Fibroblast of lung (primary cell): ENCODE data around the gene SLC5A5. TPM values are rescaled to one million over a fixed set of nuclear protein-coding genes. Genes with fewer than 3 reads are reported as not detected.
A peak's percentile ranks its signal among the peaks of the same experiment; 100 is the strongest.

Source experiments
- DNase-seq, 2 donors: peaks; one replicate each; pipeline versions ENCODE4 v3.0.0 to v3.0.0-alpha.2; 2010; ENCODE audit warnings: low read depth in 2 of 2
- H2AFZ ChIP-seq: 2 replicates; pipeline ENCODE4 v1.5.1; 2012; ENCODE audit warnings: low read length, control low read depth, inconsistent platforms
- H3K27ac ChIP-seq: 2 replicates; pipeline ENCODE4 v1.5.1; 2011; ENCODE audit warnings: low read length, control low read depth; ENCODE audit not compliant: insufficient read depth
- H3K27me3 ChIP-seq: 2 replicates; pipeline ENCODE4 v1.5.1; 2011; ENCODE audit warnings: mild to moderate bottlenecking, low read length; ENCODE audit not compliant: control insufficient read depth, insufficient read depth
- H3K36me3 ChIP-seq: 2 replicates; pipeline ENCODE4 v1.5.1; 2011; ENCODE audit warnings: low read length; ENCODE audit not compliant: control insufficient read depth, insufficient read depth
- H3K4me1 ChIP-seq: 2 replicates; pipeline ENCODE4 v1.5.1; 2011; ENCODE audit warnings: low read length; ENCODE audit not compliant: control insufficient read depth, insufficient read depth; ENCODE audit errors: extremely low read depth
- H3K4me2 ChIP-seq: 2 replicates; pipeline ENCODE4 v1.5.1; 2011; ENCODE audit warnings: low read length, control low read depth; ENCODE audit not compliant: insufficient read depth; ENCODE audit errors: extremely low read depth
- H3K4me3 ChIP-seq, 4 experiments: fragments of 200-600 bp in 1 of 4; sonication (generic) in 1 of 4; replicated peaks in 1 of 4; 2 replicates each; pipeline ENCODE4 v1.5.1; 2011 to 2016; ENCODE audit warnings: low read length in 4 of 4, low read depth in 3 of 4, mild to moderate bottlenecking in 3 of 4, control low read depth in 2 of 4, inconsistent platforms in 1 of 4, mixed read lengths in 1 of 4; ENCODE audit not compliant: insufficient read depth in 1 of 4; ENCODE audit errors: control extremely low read depth in 1 of 4
- H3K79me2 ChIP-seq: 2 replicates; pipeline ENCODE4 v1.5.1; 2012; ENCODE audit warnings: mild to moderate bottlenecking, low read length, inconsistent platforms; ENCODE audit not compliant: control insufficient read depth, insufficient read depth
- H3K9ac ChIP-seq: 2 replicates; pipeline ENCODE4 v1.5.1; 2011; ENCODE audit warnings: mild to moderate bottlenecking, low read length, control low read depth; ENCODE audit not compliant: insufficient read depth
- H3K9me3 ChIP-seq: 2 replicates; pipeline ENCODE4 v1.5.1; 2012; ENCODE audit warnings: low read depth, low read length; ENCODE audit not compliant: control insufficient read depth, insufficient read depth
- H4K20me1 ChIP-seq: 2 replicates; pipeline ENCODE4 v1.5.1; 2011; ENCODE audit warnings: low read length; ENCODE audit not compliant: control insufficient read depth, insufficient read depth; ENCODE audit errors: extremely low read depth
- EZH2 ChIP-seq: IDR thresholded peaks from 2 replicates; pipeline ENCODE4 v1.5.1; 2012; ENCODE audit warnings: low read length, control low read depth, mild to moderate bottlenecking; ENCODE audit errors: missing control alignments
- polyA plus RNA-seq, 2 donors: library from polyadenylated mRNA; depleted of rRNA in 1 of 2; stranded (reverse) in 1 of 2; unstranded in 1 of 2; fragments of >200 nt; gene quantifications; 2 replicates each; pipeline ENCODE4 v1.2.1, GENCODE V29; 2011 to 2012; ENCODE audit warnings: missing spikeins in 1 of 2
- total RNA-seq: library from RNA; depleted of rRNA; stranded (reverse); fragments of >200 nt; gene quantifications from 2 replicates; pipeline ENCODE4 v1.2.1, GENCODE V29; 2014
- TF ChIP-seq, protein P1 (sequence below), 2 donors: IDR thresholded peaks in 1 of 2; conservative IDR thresholded peaks in 1 of 2; 1 replicate in 1 of 2; 2 replicates in 1 of 2; pipeline ENCODE4 v1.5.1; 2011 to 2012; ENCODE audit warnings: low read length in 2 of 2, control low read depth in 1 of 2, inconsistent platforms in 1 of 2, low read depth in 1 of 2, mild to moderate bottlenecking in 1 of 2

The SLC5A5 gene
- total and polyA plus RNA-seq, 2 donors (not counting 1 experiment from before 2014, with no cell fraction given) = not detected

DNA sequence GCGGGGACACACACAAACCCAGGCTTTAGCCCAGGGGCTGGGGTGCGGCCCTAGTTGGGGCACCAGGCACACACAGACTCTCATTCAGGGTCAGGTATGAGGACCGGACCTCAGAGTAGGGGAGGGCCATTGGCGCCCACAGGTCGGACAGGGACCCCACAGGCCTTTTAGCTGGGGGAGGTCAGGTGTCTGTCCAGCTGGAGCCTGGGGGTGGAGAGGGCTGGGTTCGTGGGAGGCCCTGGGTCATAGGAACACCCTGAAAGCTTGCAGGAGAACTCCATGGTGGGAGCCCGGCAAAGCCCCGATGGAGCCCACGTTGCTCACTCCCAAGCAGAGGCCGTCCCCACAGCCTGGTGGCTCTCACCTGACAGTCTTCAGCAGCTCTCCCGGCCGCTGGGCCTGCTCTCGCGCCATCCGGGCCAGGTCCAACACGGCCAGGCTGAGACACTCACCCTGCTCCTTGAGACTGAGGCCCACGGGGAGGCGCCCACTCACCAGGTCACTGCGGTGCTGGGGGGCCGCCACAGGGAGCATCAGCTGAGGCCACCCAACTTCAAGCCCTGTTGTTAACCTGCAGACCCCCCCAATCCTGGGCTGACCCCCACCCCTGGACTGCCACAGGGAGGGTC, 29.0 kb upstream of the SLC5A5 start:
- peak overlapping the region; percentile 62 for H2AFZ ChIP-seq
- H3K4me2 ChIP-seq = peak overlapping the region; percentile 40
- H3K9me3 ChIP-seq = no peaks in the 10 kb centered on the region
- H3K4me1 ChIP-seq = peaks cover 2% of the 10 kb centered on the region
- no peaks in the 10 kb centered on the region for H3K36me3 ChIP-seq
- no peak overlapping the region for H3K27ac ChIP-seq
- TF ChIP-seq EZH2 = no peak
- TF ChIP-seq, protein P1, sequence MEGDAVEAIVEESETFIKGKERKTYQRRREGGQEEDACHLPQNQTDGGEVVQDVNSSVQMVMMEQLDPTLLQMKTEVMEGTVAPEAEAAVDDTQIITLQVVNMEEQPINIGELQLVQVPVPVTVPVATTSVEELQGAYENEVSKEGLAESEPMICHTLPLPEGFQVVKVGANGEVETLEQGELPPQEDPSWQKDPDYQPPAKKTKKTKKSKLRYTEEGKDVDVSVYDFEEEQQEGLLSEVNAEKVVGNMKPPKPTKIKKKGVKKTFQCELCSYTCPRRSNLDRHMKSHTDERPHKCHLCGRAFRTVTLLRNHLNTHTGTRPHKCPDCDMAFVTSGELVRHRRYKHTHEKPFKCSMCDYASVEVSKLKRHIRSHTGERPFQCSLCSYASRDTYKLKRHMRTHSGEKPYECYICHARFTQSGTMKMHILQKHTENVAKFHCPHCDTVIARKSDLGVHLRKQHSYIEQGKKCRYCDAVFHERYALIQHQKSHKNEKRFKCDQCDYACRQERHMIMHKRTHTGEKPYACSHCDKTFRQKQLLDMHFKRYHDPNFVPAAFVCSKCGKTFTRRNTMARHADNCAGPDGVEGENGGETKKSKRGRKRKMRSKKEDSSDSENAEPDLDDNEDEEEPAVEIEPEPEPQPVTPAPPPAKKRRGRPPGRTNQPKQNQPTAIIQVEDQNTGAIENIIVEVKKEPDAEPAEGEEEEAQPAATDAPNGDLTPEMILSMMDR (conservative IDR thresholded peaks at IDR 0.05 in 1 of 2, IDR thresholded peaks at IDR 0.05 in 1 of 2; ENCODE audit: low read depth in 1 of 2, low read length in 2 of 2) = no peak
- no peaks in the 10 kb centered on the region for H3K79me2 ChIP-seq
- H3K27me3 ChIP-seq = no peaks in the 10 kb centered on the region
- peak overlapping the region in 3 of 4 experiments; percentile 13 to 42 (median 20) for H3K4me3 ChIP-seq
- no peak for DNase-seq
- H4K20me1 ChIP-seq = no peaks in the 10 kb centered on the region
- H3K9ac ChIP-seq = no peak overlapping the region

DNA sequence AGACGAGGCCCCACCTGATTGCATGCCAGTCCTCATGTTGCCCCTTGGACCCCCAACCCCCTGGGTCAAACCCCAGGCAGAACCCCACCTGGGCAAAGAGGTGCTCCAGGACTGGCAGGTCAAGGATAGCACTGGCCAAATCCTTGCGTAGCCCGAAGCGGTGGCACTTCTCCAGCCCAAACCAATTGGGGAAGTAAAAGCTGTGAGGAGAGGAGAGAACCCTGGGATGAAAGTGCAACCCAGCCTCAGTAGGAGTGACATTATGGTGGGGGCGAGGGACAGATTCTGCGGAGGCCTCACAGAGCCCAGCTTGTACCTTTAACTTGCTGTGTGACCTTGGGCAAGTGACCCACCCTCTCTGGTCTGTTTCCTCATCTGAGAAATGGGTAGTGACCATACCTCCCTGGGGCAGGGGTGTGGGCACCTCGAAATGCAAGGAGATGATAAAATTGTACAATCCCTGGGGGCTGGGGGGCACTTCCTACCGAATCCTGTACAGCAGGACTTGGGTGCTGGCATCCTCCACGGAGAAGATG, 28.4 kb upstream of the SLC5A5 start:
- Histone ChIP-seq H3K27me3 (no peaks in the 10 kb centered on the region), H4K20me1 (no peaks in the 10 kb centered on the region), H3K36me3 (no peaks in the 10 kb centered on the region), H3K27ac (no peak overlapping the region), H3K9ac (no peak overlapping the region), H3K4me1 (peaks cover 2% of the 10 kb centered on the region), H3K9me3 (no peaks in the 10 kb centered on the region), H3K79me2 (no peaks in the 10 kb centered on the region), H2AFZ (no peak overlapping the region), H3K4me2 (no peak overlapping the region), H3K4me3 (no peak overlapping the region)
- TF ChIP-seq, protein P1 (conservative IDR thresholded peaks at IDR 0.05 in 1 of 2, IDR thresholded peaks at IDR 0.05 in 1 of 2; ENCODE audit: low read depth in 1 of 2, low read length in 2 of 2) = no peak
- TF ChIP-seq EZH2 = no peak
- no peak for DNase-seq

DNA sequence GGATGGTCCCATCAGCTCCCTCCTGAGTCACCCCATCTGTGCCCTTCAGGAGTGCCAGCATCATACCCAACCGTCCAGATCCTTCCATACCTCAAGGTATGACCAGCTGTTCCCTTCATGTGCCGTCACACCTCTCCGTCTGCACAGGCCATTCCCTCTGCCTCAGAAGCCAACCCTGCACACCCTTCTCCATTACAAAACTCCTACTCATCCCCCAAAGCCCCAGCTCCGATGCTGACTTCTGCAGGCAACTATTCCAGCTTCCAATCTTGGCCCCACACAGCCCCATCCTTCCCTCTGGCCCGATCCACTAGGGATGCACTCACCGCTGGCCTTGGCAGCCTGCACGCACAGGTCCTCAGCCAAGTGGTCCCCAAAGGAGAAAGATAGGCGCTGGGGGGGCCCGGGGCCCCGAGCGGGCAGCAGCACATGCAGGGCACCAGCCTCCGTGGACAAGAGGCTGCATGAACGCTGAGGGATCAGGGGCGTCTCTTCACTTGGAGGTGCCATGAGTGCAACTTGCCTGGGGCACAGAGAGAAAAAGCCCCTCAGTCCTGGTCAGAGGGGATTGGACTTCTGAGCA, 27.7 kb upstream of the SLC5A5 start:
- H3K4me1 ChIP-seq = peaks cover 2% of the 10 kb centered on the region
- no peak overlapping the region for H3K9ac ChIP-seq
- no peaks in the 10 kb centered on the region for H4K20me1 ChIP-seq
- TF ChIP-seq EZH2 = no peak
- TF ChIP-seq, protein P1 (conservative IDR thresholded peaks at IDR 0.05 in 1 of 2, IDR thresholded peaks at IDR 0.05 in 1 of 2; ENCODE audit: low read depth in 1 of 2, low read length in 2 of 2) = no peak
- no peaks in the 10 kb centered on the region for H3K36me3 ChIP-seq
- H3K9me3 ChIP-seq = no peaks in the 10 kb centered on the region
- DNase-seq = no peak
- H3K27me3 ChIP-seq = no peaks in the 10 kb centered on the region
- no peak overlapping the region for H3K4me2 ChIP-seq
- H3K79me2 ChIP-seq = no peaks in the 10 kb centered on the region
- no peak overlapping the region for H2AFZ ChIP-seq
- H3K27ac ChIP-seq = no peak overlapping the region
- no peak overlapping the region for H3K4me3 ChIP-seq
